ENCODE data around the gene BMPR1B. TPM values are rescaled to one million over a fixed set of nuclear protein-coding genes. Genes with fewer than 3 reads are reported as not detected.

The BMPR1B gene
- total RNA-seq, 1 donor, result 4.3 TPM

DNA sequence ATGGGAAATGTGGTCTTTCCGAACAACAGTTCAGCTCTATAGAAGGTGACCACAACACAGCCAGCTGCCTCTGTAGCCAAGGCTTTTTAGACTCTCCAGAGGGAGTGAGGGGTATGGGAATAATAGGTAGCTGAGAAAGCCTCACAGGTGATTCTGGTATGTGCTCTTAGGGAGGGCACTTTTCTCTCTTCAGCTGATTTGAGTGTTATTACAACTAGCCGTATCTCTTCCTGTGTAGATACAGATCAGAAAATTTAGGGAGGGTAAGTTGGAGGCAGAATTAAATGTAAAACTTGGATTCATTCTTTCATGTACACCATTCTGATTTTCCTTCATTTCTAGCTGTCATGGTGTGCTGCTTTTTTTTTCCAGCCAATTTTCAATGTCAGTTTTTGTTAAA is 154.9 kb downstream of the BMPR1B start:
- no peak for DNase-seq (ENCODE audit: low read depth)
- TF ChIP-seq, protein P1, sequence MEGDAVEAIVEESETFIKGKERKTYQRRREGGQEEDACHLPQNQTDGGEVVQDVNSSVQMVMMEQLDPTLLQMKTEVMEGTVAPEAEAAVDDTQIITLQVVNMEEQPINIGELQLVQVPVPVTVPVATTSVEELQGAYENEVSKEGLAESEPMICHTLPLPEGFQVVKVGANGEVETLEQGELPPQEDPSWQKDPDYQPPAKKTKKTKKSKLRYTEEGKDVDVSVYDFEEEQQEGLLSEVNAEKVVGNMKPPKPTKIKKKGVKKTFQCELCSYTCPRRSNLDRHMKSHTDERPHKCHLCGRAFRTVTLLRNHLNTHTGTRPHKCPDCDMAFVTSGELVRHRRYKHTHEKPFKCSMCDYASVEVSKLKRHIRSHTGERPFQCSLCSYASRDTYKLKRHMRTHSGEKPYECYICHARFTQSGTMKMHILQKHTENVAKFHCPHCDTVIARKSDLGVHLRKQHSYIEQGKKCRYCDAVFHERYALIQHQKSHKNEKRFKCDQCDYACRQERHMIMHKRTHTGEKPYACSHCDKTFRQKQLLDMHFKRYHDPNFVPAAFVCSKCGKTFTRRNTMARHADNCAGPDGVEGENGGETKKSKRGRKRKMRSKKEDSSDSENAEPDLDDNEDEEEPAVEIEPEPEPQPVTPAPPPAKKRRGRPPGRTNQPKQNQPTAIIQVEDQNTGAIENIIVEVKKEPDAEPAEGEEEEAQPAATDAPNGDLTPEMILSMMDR (IDR thresholded peaks at IDR 0.05; ENCODE audit: insufficient read depth, low read depth, low read length), result no peak
- H3K4me3 ChIP-seq (ENCODE audit: low read depth, low read length), result no peak overlapping the region

GRCh38 chr4:94913316-94913715 is 155.6 kb downstream of the BMPR1B start:
- TF ChIP-seq, protein P1 (IDR thresholded peaks at IDR 0.05; ENCODE audit: insufficient read depth, low read depth, low read length), result no peak
- H3K4me3 ChIP-seq (ENCODE audit: low read depth, low read length), result no peak overlapping the region
- DNase-seq (ENCODE audit: low read depth), result no peak

DNA sequence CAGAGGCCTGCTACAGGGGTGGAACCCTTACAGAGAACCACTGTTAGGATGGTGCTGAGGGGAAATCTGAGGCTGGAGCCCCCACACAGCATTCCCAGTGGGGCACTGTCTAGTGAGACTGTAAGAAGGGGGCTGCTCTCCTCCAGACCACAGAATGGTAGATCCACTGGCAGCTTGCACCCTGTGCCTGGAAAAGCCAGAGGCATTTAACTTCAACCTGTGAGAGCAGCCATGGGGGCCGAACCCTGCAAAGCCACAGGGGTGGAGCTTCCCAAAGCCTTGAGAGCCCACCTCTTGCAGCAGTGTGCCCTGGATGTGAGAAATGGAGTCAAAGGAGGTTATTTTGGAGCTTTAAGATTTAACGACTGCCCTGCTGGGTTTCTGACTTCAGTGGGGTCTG is 159.4 kb downstream of the BMPR1B start:
- H3K4me3 ChIP-seq (ENCODE audit: low read depth, low read length), result no peak overlapping the region
- TF ChIP-seq, protein P1 (IDR thresholded peaks at IDR 0.05; ENCODE audit: insufficient read depth, low read depth, low read length), result no peak
- DNase-seq (ENCODE audit: low read depth), result no peak

GRCh38 chr4:94918543-94918942 is 160.8 kb downstream of the BMPR1B start:
- TF ChIP-seq, protein P1 (IDR thresholded peaks at IDR 0.05; ENCODE audit: insufficient read depth, low read depth, low read length), result no peak
- no peak overlapping the region for H3K4me3 ChIP-seq (ENCODE audit: low read depth, low read length)
- DNase-seq (ENCODE audit: low read depth), result no peak

DNA sequence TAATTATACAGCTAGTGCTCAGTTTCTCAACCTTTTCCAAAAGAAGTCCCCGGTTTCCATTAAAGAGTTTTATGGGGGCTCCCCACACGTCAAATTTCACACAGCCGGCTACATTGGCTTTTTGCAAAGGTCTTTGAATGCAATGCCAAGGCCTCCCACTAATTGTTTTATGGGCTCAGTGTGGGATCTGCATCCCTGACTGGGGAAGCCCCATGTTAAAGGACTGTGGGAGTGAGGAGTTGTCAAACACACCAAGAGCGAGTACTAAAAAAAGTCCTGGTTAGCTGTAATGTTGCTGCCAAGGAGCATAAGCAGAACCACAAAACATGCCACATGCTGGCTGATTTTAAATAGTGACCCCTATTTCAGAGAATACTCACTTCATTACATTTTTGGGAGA is 162.6 kb downstream of the BMPR1B start:
- H3K4me3 ChIP-seq (ENCODE audit: low read depth, low read length), result no peak overlapping the region
- DNase-seq (ENCODE audit: low read depth), result no peak
- TF ChIP-seq, protein P1 (IDR thresholded peaks at IDR 0.05; ENCODE audit: insufficient read depth, low read depth, low read length), result no peak

- H3K4me3 ChIP-seq (ENCODE audit: low read depth, low read length), result no peak overlapping the region
- TF ChIP-seq, protein P1 (IDR thresholded peaks at IDR 0.05; ENCODE audit: insufficient read depth, low read depth, low read length), result no peak
- DNase-seq (ENCODE audit: low read depth), result no peak
These were observed 166.8 kb downstream of the BMPR1B start for GRCh38 chr4:94924566-94924965.

DNA sequence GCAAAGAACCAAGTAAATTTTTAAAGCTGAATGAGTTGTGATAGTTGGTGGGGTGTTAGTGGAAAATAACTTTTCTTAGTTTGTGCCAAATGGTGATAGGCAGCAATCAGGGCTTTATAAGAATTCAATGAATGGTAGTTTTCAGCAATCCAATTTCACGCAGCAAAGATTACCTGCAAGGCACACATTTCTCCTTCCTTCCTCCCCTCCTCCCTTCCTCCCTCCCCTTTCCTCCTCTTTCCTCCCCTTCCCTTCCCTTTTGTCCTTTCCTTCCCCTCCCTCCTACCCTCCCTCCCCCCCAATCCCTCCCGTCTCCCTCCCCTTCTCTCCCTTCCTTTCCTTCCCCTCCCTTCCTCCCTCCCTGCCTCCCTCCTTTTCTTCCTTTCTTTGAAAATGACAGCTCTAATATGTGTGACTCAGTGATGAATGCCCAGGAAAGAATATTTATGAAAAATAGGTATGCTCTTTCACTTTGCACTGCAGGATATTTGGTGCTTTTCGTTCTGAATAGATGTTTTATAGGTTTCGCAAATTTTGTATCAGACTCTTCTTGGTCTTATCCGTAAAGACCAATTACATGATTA is 168.1 kb downstream of the BMPR1B start:
- DNase-seq (ENCODE audit: low read depth), result no peak
- no peak overlapping the region for H3K4me3 ChIP-seq (ENCODE audit: low read depth, low read length)
- TF ChIP-seq, protein P1 (IDR thresholded peaks at IDR 0.05; ENCODE audit: insufficient read depth, low read depth, low read length), result no peak
